Chondrocyte (in vitro differentiated cells): ENCODE results near the gene RHNO1. TPM values are rescaled to one million over a fixed set of nuclear protein-coding genes. Genes with fewer than 3 reads are reported as not detected.

Experiments
- DNase-seq: peaks from one replicate; pipeline ENCODE4 v3.0.0; 2021; ENCODE audit warnings: mixed read lengths, low spot score
- H3K27ac Mint-ChIP-seq: one replicate; pipeline ENCODE4 v1.8.0; 2021; ENCODE audit warnings: mild to moderate bottlenecking, moderate library complexity, mixed read lengths; ENCODE audit not compliant: unreplicated experiment
- H3K27me3 Mint-ChIP-seq: 2 replicates; pipeline ENCODE4 v1.8.0; 2021; ENCODE audit warnings: low read depth, mixed read lengths
- H3K36me3 Mint-ChIP-seq: 2 replicates; pipeline ENCODE4 v1.8.0; 2021; ENCODE audit warnings: low read depth, mixed read lengths
- H3K4me1 Mint-ChIP-seq: 2 replicates; pipeline ENCODE4 v1.8.0; 2021; ENCODE audit warnings: low read depth, mild to moderate bottlenecking, mixed read lengths
- H3K4me3 Mint-ChIP-seq: one replicate; pipeline ENCODE4 v1.8.0; 2021; ENCODE audit warnings: mild to moderate bottlenecking, moderate library complexity, mixed read lengths; ENCODE audit not compliant: unreplicated experiment
- H3K9me3 Mint-ChIP-seq: 2 replicates; pipeline ENCODE4 v1.8.0; 2021; ENCODE audit warnings: low read depth, mixed read lengths
- total RNA-seq: library from RNA; stranded (reverse); gene quantifications from 3 replicates; pipeline ENCODE4 v1.2.1, GENCODE V29; 2021
- TF ChIP-seq, protein P1 (sequence below): fragments of 200-600 bp; sonication (generic); IDR thresholded peaks from 2 replicates; pipeline ENCODE4 v1.5.0; 2021; ENCODE audit warnings: antibody characterized with exemption, mild to moderate bottlenecking, moderate library complexity

The RHNO1 gene
- total RNA-seq, 1 donor from 2014 or later: 18.8 TPM

GRCh38 chr12:2936301-2936700 is 59.3 kb downstream of the RHNO1 start:
- H3K4me1 Mint-ChIP-seq: no peaks in the 10 kb centered on the region
- no peak overlapping the region for H3K27ac Mint-ChIP-seq
- peaks cover 41% of the 10 kb centered on the region for H3K36me3 Mint-ChIP-seq
- DNase-seq: no peak
- no peaks in the 10 kb centered on the region for H3K27me3 Mint-ChIP-seq
- no peaks in the 10 kb centered on the region for H3K9me3 Mint-ChIP-seq
- TF ChIP-seq, protein P1, sequence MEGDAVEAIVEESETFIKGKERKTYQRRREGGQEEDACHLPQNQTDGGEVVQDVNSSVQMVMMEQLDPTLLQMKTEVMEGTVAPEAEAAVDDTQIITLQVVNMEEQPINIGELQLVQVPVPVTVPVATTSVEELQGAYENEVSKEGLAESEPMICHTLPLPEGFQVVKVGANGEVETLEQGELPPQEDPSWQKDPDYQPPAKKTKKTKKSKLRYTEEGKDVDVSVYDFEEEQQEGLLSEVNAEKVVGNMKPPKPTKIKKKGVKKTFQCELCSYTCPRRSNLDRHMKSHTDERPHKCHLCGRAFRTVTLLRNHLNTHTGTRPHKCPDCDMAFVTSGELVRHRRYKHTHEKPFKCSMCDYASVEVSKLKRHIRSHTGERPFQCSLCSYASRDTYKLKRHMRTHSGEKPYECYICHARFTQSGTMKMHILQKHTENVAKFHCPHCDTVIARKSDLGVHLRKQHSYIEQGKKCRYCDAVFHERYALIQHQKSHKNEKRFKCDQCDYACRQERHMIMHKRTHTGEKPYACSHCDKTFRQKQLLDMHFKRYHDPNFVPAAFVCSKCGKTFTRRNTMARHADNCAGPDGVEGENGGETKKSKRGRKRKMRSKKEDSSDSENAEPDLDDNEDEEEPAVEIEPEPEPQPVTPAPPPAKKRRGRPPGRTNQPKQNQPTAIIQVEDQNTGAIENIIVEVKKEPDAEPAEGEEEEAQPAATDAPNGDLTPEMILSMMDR: no peak
- no peak overlapping the region for H3K4me3 Mint-ChIP-seq

DNA sequence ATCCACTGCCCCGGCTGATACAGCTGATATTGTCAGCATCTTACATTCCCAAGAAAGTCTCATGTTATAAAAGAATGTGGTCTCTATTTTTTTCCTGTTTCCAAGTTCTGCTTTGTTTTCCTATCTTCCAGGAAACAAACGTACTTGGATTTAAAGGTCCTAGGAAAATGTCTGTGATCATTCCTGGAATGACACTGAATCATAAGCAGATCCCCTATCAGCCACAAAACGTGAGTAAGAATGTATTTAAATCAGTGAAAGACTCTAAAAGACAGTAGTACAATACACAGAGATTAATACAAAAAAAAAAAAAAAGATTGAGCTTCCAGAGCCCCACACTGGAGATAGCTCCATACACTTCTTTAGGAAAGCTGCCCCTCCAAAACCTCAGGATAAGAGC is 60.5 kb downstream of the RHNO1 start:
- H3K4me3 Mint-ChIP-seq: no peak overlapping the region
- H3K36me3 Mint-ChIP-seq: peaks cover 37% of the 10 kb centered on the region
- no peak overlapping the region for H3K27ac Mint-ChIP-seq
- no peaks in the 10 kb centered on the region for H3K9me3 Mint-ChIP-seq
- TF ChIP-seq, protein P1: no peak
- no peak for DNase-seq
- H3K4me1 Mint-ChIP-seq: no peaks in the 10 kb centered on the region
- H3K27me3 Mint-ChIP-seq: no peaks in the 10 kb centered on the region

Other genes with a start within 250 kb of the RHNO1 start
- gene FKBP4, start 82.3 kb upstream of the RHNO1 start, total RNA-seq: 47.5 to 56.9 TPM (median 56.2 TPM) in 3 replicates
- 17.9 to 27.4 TPM (median 24.0 TPM) in 3 replicates for gene ITFG2, start 64.6 kb upstream of the RHNO1 start, total RNA-seq
- gene NRIP2, start 42.2 kb upstream of the RHNO1 start, total RNA-seq: 0.25 to 0.92 TPM in 2 of 3 replicates, not detected in the other
- not detected in 3 replicates for gene TEX52, start 20.2 kb upstream of the RHNO1 start, total RNA-seq
- gene FOXM1, start within 50 bp of the RHNO1 start, total RNA-seq: 13.1 to 17.6 TPM (median 15.2 TPM) in 3 replicates
- gene TULP3, start 13.7 kb downstream of the RHNO1 start, total RNA-seq: 27.1 to 30.7 TPM (median 30.6 TPM) in 3 replicates
- gene TEAD4, start 82.2 kb downstream of the RHNO1 start, total RNA-seq: 24.1 to 26.0 TPM (median 24.9 TPM) in 3 replicates
- gene TSPAN9, start 200.2 kb downstream of the RHNO1 start, total RNA-seq: 50.4 to 98.1 TPM (median 54.4 TPM) in 3 replicates